HG03558 (cell line): ENCODE data around the gene FMN2.

Experiments used
- ATAC-seq: cut with Tn5 transposase; IDR thresholded peaks from one replicate; pipeline ENCODE4 v1.9.1; 2021; ENCODE audit warnings: moderate number of reproducible peaks; ENCODE audit not compliant: unreplicated experiment; ENCODE audit errors: extremely low read depth

Gene FMN2

DNA sequence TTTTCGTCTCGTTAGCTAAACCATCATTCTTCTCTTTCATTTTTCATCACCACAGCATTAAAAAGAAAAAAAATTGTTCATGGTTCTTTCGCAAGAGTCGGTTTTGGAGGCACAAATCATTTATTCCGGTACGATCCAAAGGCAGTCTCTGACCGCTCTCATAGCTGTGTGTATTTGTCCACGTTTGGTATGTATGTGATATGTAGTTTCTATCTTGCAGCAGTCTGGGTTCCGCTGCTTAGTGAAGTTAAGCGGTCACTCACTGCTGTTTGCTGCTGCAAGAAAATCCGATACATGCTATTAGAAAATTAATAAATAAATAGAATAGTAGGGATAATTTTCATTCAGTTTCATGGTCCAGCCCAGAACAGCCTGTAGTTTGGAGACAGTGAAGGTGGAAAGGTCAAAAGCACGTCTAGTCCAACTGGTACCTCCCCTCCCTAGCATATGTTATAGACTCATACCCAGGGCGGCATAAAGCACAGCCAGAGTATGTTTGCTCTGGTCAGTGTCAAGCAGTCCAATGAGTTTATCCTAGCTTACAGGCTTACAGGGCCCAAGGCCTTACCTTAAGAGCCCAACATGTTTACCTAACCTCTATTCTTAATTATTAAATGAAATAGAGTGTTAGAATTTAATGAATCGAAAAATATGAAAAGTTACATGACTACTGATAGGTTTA lies 2.5 kb downstream of the FMN2 start:
- ATAC-seq = no peak

DNA sequence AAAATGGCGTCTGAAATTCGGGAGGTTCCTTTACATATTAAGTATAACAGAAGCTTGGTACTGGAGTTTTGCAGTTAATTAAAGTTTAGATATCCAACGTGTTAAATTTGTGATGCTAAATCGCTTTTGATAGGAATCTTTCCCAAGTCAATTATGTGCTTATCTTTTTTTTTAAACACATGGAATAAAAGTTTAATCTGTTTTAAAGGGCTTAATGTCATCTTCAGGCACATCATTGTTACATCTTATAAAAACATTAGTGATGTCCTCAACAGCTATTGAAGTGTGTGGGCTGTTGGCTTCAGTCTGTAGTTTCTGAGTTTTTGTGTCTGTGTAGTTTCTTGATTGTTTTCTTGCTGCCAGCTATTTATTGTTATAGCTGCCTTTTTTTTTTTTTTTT lies 5.3 kb downstream of the FMN2 start:
- no peak for ATAC-seq

GRCh38 chr1:240098534-240098933 lies 6.9 kb downstream of the FMN2 start:
- no peak for ATAC-seq

DNA sequence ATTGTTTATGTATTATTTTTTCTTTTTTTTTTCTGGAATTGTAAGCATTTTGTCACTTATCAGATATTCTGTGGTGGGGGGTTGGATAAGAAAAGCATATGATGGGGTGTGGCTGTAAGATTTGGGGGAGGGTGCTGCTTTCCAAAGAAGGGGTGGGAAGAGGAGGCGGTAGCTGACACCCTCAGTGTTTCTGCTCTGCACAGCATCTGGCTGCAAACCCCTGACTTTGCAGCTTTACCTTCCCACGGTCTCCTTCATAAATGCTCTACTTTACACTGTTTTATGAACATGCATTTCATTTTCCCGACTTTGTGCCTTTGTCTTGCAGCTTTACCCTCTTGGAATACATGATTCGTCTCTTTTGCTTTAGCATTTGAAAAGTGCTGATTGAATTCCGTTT lies 7.6 kb downstream of the FMN2 start:
- no peak for ATAC-seq

DNA sequence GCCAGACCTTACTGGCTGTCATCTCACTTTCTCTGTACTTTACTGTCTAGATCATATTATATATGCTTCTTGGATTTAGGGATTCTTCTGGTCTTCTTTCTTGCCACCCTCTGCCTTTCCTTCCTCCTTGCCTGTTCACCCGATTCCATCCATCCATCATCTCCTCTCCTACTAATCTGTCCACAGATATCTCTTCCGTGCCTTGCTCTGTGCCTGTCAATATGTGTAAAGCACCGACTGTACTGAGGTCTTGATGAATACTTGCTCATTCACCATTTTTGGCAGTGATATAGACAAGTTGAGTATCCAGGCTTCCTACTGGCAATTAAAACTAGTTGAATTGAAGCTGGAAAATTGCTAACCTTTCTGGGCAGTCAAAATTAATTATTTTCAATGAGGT lies 8.1 kb downstream of the FMN2 start:
- no peak for ATAC-seq

- ATAC-seq = no peak
Measured at GRCh38 chr1:240100371-240100934, 8.8 kb downstream of the FMN2 start.

DNA sequence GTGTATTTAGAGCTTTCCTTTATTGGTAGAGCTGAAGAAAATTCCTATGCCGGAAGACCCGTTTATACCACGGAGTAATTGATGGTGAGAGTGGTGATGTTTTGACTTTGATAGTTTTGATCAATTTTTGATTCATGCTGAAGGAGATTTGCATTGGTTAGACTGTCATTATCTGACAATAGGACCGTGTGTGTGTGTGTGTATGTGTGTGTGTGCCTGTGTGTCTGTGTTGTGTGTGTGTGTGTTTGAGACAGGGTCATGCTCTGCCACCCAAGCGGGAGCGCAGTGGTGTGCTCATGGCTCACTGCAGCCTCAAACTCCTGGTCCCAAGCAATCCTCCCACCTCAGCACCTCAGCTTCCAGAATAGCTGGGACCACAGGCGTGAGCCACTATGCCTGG lies 9.6 kb downstream of the FMN2 start:
- no peak for ATAC-seq

DNA sequence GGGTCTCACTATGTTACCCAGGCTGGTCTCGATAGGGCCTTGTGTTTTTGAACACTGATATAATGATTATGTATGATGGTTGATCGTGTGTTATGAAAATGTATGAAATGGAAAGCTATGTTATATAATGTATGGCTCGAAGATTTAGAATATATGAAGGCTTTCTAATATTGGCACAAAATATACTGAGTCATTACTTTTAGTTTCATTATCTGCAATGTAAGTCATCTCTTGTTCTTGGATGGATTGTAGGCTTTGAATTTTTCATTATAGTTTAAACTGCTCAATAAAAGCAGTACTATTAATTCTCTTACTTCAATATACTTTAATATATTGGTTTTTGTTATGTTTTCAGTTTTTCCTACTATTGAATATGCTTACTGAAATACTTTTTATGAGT lies 10.1 kb downstream of the FMN2 start:
- ATAC-seq = no peak

- ATAC-seq = no peak
Measured at GRCh38 chr1:240104672-240105071, 13.0 kb downstream of the FMN2 start.

- ATAC-seq = no peak
Measured at GRCh38 chr1:240107058-240107684, 15.5 kb downstream of the FMN2 start.

- ATAC-seq = no peak
Measured at GRCh38 chr1:240109130-240109529, 17.4 kb downstream of the FMN2 start.

DNA sequence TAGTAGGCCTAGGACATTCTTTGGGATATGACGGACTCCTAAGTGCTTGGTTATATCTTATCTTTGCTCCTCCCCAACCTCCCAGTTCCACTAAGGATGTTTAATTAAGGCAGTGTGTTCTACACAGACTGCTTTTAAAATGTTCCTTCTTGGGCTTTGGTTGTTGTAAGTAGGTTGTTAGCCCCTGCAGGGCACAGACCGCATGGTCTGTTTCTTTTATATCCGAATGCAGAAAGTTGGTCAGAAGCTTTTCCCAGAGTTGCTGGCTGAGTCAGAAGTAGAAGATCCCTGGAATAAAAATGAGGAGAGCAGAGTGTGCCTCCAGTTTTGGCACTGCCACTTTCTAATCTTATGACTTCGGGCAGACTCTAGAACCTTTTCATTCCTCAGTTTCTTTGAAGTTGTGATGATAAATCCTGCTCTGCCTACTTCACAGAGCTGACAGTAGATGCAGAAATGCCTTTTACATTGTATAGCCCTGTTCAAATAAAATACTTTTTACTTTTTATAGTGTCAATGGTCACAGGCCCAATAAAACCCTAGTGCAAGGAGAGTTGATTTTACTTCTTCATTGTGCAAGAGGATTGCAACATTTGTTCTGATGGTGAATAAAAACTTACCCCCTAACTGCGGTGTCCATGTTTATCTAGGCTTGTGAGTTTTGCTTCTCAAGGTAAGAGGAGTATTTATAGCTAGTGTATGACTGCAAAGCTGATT lies 18.4 kb downstream of the FMN2 start:
- no peak for ATAC-seq

DNA sequence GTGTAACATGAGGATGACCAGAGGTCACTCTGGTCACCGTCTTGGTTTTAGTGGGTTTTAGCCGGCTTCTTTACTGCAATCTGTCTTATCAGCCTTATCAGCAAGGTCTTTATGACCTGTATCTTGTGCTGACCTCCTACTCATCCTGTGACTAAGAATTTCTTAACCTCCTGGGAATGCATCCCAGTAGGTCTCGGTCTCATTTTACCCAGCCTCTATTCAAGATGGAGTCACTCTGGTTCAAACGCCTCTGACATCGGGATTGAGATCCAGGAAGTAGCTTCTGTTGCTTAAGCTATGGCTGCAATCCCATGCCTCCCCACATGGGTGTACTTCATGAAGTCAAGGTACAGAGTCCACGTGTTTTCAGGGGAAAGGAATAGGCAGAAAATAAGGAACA lies 19.9 kb downstream of the FMN2 start:
- ATAC-seq = no peak

- no peak for ATAC-seq
Measured at GRCh38 chr1:240114222-240114621, 22.5 kb downstream of the FMN2 start.

DNA sequence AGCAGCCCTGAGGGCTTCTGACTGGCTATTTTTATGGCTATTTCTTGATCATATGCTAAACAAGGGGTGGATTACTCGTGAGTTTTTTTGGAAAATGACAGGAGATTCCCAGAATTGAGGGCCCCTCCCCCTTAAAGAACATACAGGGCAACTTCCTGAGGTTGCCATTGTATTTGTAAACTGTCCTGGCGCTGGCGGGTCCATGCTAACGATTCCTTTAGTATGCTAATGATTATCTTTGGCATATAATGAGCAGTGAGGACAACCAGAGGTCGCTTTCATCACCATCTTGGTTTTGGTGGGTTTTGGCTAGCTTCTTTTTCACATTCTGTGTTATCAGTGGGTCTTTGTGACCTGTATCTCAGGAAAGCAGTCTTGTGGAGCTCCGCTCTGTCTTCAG lies 24.1 kb downstream of the FMN2 start:
- ATAC-seq = no peak

GRCh38 chr1:240116831-240117769 lies 25.4 kb downstream of the FMN2 start:
- ATAC-seq = no peak

DNA sequence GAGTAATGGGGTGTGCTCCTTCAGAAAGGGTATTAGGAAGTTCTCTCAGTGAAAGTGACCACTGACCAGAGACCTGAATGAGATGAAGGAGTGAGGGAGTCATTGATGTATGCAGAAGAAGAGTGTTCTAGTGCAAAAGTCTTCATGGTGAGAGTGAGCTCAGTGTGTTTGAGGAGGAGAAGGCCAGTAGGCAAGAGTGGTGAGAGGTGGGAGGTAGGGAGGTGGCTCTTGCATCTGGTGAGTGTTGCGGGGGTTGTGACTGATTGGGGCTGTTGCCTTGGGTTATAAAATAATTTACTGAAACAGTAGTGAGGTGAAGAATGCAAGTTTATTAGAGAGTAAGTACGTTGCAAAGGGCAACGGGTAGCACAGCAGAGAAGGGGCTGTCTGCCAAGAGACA lies 26.2 kb downstream of the FMN2 start:
- ATAC-seq = no peak

DNA sequence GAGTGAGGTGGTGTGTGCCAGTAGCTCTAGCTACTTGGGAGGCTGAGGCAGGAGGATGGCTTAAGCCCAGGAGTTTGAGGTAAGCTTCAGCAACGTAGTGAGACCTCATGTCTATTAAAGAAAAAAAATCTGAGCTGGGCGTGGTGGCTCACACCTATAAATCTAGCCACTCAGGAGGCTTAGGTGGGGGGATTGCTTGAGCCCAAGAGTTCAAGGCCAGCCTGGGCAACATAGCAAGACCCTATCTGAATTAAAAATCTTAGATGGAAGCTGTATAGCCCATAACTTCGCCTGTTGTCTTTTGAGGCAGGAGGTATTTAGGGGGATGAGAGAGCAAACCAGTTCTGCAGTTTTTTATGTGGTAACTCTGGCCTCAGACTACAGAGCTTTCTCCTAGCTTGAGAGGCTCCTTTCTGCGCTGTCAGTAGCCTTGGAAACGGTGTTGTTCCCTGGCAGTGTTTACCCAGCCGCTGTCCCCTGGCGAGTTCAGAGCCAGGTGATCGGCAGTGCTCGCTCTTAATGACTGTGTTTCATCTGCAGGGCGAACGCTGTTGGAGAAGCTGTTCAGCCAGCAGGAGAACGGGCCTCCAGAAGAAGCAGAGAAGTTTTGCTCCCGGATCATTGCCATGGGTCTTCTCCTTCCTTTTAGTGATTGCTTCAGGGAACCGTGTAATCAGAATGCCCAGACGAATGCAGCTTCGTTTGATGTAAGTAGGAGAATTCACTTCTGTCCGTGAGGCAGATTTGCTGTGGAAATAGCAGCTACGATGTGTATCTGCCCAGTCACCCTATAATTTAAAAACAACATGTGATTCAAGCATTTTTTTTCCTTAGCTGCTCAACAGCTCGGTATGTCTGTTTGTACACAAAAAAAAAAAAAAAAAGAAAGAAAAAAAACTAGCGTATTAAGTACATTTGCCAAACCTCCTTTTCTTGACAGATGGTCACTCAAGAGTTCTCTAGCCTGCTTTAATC lies 31.2 kb downstream of the FMN2 start:
- ATAC-seq = no peak

DNA sequence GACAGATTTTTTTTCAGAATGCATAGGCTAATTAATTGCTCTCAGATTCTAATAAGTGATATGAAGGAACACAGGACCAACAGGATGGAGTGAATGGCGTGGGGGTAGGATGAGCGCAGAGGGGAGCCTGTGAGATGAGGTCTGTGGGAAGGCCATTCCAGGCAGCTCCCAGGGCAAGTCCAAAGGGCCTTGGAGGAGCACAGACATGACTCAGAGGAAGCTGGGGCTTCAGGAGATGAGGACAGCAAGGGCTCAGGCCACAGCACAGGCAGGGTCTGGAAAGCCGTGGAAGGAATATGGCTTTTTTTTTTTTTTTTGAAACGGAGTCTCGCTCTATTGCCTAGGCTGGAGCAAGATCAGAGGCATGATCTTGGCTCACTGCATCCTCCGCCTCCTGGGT lies 35.1 kb downstream of the FMN2 start:
- ATAC-seq = no peak
